Large intestine (tissue), 3 donors: ENCODE measurements around the gene CBR3. TPM values are rescaled to one million over a fixed set of nuclear protein-coding genes. Genes with fewer than 3 reads are reported as not detected.
A peak's percentile ranks its signal among the peaks of the same experiment; 100 is the strongest.

Experiments
- DNase-seq, 2 donors: peaks; one replicate each; pipeline versions ENCODE4 v3.0.0 to v3.0.0-alpha.2; 2013
- H3K27ac ChIP-seq: one replicate; pipeline ENCODE4 v1.5.1; 2013; ENCODE audit warnings: low read length
- H3K27me3 ChIP-seq: 2 replicates; pipeline ENCODE4 v1.6.1; 2013; ENCODE audit warnings: low read length; ENCODE audit not compliant: control insufficient read depth, insufficient read depth
- H3K36me3 ChIP-seq: 2 replicates; pipeline ENCODE4 v1.6.1; 2013; ENCODE audit warnings: low read length; ENCODE audit not compliant: control insufficient read depth, insufficient read depth
- H3K4me1 ChIP-seq: one replicate; pipeline ENCODE4 v1.6.1; 2013; ENCODE audit warnings: low read length; ENCODE audit not compliant: control insufficient read depth, insufficient read depth
- H3K4me3 ChIP-seq: one replicate; pipeline ENCODE4 v1.5.1; 2013; ENCODE audit warnings: low read length
- H3K9me3 ChIP-seq: one replicate; pipeline ENCODE4 v1.6.1; 2013; ENCODE audit warnings: mild to moderate bottlenecking, low read depth, low read length, moderate library complexity; ENCODE audit not compliant: control insufficient read depth
- WGBS: methylation state at CpG from one replicate; pipeline ENCODE4 v1.1.5; 2013; ENCODE audit warnings: low lambda C conversion rate; ENCODE audit not compliant: insufficient coverage; 5-methylcytosine and 5-hydroxymethylcytosine counted together
- polyA plus RNA-seq: library from polyadenylated mRNA; unstranded; fragments of 120-200 nt; gene quantifications from one replicate; pipeline ENCODE4 v1.2.1, GENCODE V29; 2013

Gene CBR3
- polyA plus RNA-seq, 1 donor = 2.4 TPM

- H3K27me3 ChIP-seq = no peaks in the 10 kb centered on the region
- H3K36me3 ChIP-seq = no peaks in the 10 kb centered on the region
- H3K4me3 ChIP-seq = no peak overlapping the region
- WGBS = 100% methylated on average over 1 of the region's 5 CpGs
- H3K27ac ChIP-seq = no peak overlapping the region
- DNase-seq = no peak
- peaks cover 2% of the 10 kb centered on the region for H3K4me1 ChIP-seq
- no peaks in the 10 kb centered on the region for H3K9me3 ChIP-seq
These were observed 46.1 kb downstream of the CBR3 start for GRCh38 chr21:36180963-36181362.

DNA sequence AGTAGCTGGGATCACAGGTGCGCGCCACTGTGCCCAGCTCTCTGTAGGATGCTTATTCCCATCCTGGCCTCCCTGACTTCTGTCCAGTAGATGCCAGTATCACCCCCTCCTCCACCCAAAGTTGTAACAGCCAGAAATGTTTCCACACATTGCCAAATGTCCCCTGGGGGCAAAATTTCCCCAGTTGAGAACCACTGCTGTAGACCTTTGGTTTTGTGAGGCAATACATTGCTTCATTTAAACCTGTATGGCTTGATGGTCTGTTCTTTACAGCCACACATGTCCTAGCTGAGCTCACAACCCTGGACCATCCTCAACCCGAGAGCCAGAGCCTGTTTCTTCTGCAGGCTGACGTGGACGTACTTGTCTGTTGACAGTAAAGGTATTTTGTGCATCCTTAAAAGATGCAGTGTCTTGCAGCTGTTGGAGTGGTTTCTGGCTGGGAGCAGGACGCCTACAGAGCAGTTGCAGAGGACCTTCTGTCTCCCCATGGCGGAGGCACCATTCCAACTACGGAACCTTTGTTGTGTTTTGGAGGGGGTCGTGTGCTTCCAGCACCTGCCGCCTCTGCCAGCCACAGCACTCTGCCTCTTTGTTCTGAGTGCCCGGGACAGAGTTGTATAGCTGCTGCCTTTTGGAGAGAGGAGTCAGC is 48.4 kb downstream of the CBR3 start:
- H3K4me1 ChIP-seq = peaks cover 6% of the 10 kb centered on the region
- 80% methylated on average over 1 of the region's 11 CpGs for WGBS
- no peak for DNase-seq

GRCh38 chr21:36184545-36184944 is 49.7 kb downstream of the CBR3 start:
- DNase-seq = no peak
- Histone ChIP-seq H3K27ac (no peak overlapping the region), H3K27me3 (no peaks in the 10 kb centered on the region), H3K9me3 (no peaks in the 10 kb centered on the region), H3K36me3 (no peaks in the 10 kb centered on the region), H3K4me3 (no peak overlapping the region), H3K4me1 (peaks cover 10% of the 10 kb centered on the region)
- no CpG with 5 or more reads among the region's 16 CpGs for WGBS

More for the DNA sequence above, 48.4 kb downstream of the CBR3 start:
- Histone ChIP-seq H3K27ac (no peak overlapping the region), H3K9me3 (no peaks in the 10 kb centered on the region), H3K36me3 (no peaks in the 10 kb centered on the region), H3K27me3 (no peaks in the 10 kb centered on the region), H3K4me3 (no peak overlapping the region)

- no peaks in the 10 kb centered on the region for H3K27me3 ChIP-seq
- DNase-seq = no peak
- H3K36me3 ChIP-seq = no peaks in the 10 kb centered on the region
- no peaks in the 10 kb centered on the region for H3K9me3 ChIP-seq
- 83% methylated on average over 1 of the region's 9 CpGs for WGBS
- no peak overlapping the region for H3K27ac ChIP-seq
- peaks cover 10% of the 10 kb centered on the region for H3K4me1 ChIP-seq
- H3K4me3 ChIP-seq = no peak overlapping the region
These were observed 50.6 kb downstream of the CBR3 start for GRCh38 chr21:36185523-36185922.

GRCh38 chr21:36186081-36186480 is 51.2 kb downstream of the CBR3 start:
- DNase-seq = no peak
- no peak overlapping the region for H3K27ac ChIP-seq
- no peaks in the 10 kb centered on the region for H3K9me3 ChIP-seq
- peaks cover 10% of the 10 kb centered on the region for H3K4me1 ChIP-seq
- no peaks in the 10 kb centered on the region for H3K36me3 ChIP-seq
- WGBS = no CpG with 5 or more reads among the region's 4 CpGs
- H3K4me3 ChIP-seq = no peak overlapping the region
- H3K27me3 ChIP-seq = no peaks in the 10 kb centered on the region

- Histone ChIP-seq H3K27ac (no peak overlapping the region), H3K4me1 (peaks cover 10% of the 10 kb centered on the region), H3K36me3 (no peaks in the 10 kb centered on the region), H3K4me3 (no peak overlapping the region), H3K27me3 (no peaks in the 10 kb centered on the region), H3K9me3 (no peaks in the 10 kb centered on the region)
- WGBS = no CpG with 5 or more reads among the region's 18 CpGs
- no peak for DNase-seq
These were observed 51.9 kb downstream of the CBR3 start for GRCh38 chr21:36186506-36187399.

DNA sequence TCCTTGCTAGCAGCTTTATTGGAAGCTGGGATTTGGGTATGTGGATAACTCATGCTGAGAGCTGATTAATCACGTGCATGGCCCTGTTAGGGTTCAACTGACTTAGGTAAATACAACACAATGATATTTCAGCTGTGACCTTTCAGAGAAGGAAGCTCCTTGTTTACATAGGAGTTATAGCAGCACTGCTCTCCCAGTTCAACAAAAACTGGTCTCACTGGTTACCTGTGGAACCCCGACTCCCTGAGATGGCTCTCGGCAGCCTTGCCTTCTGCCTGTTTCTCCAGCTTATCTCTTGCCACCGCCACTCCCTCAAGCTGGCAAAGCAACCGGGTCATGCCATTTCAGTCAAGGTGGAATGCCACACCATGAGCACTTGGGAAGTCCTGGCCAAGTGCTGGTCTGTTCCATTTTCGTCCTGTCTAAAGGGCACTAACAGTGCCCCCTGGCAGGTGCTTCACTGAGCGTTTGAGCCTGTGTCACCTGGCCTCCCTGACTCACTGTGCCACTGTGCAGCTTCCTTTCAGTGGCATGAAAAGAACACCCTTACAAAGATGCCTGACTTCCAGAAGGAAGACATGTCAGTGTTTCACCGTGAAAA is 53.3 kb downstream of the CBR3 start:
- Histone ChIP-seq H3K9me3 (no peaks in the 10 kb centered on the region), H3K4me3 (no peak overlapping the region), H3K27me3 (no peaks in the 10 kb centered on the region), H3K4me1 (peaks cover 10% of the 10 kb centered on the region), H3K27ac (peak overlapping the region; percentile 46), H3K36me3 (no peaks in the 10 kb centered on the region)
- DNase-seq = peak; percentile 33 to 68
- no CpG with 5 or more reads among the region's 8 CpGs for WGBS

DNA sequence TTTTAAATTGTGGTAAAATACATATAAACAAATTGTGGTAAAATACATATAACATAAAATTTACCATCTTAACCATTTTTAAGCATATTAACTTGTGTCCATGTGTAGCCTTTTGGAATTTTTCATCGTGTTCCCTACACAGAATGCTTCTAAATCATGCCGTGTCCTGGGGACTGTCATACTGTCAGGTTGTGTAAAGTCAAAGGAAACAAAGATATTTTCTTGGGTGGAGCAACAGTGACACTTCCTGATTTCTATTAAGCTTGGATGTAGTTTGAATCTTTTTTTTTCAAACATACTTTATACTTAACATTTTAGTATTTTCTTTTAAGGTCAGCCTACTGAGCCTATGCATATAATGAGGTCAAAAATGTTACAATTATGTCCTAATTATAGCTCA is 54.1 kb downstream of the CBR3 start:
- WGBS = no CpG with 5 or more reads among the region's 2 CpGs
- H3K36me3 ChIP-seq = no peaks in the 10 kb centered on the region
- H3K27me3 ChIP-seq = no peaks in the 10 kb centered on the region
- H3K27ac ChIP-seq = no peak overlapping the region
- peaks cover 10% of the 10 kb centered on the region for H3K4me1 ChIP-seq
- no peak overlapping the region for H3K4me3 ChIP-seq
- no peaks in the 10 kb centered on the region for H3K9me3 ChIP-seq
- no peak for DNase-seq

DNA sequence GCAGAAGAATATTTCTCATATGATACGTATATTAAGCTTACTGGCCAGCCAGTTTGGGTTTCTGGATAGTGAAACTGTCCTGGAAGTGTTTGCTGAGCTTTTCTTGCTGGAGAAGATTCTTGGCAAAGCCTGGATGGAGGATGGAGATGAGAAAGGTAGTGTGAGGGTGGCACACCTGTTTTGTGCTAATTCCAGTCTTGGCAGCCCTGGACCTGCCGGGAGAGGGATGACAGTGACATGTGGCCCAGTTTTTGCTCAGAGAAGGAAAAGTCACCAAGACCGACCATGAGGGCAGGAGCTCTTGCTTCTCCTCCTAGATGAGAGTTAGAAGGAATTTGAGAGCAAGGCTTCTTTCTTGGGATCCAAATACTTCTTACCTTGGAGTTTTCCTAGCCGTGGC is 55.9 kb downstream of the CBR3 start:
- Histone ChIP-seq H3K36me3 (no peaks in the 10 kb centered on the region), H3K4me1 (peaks cover 10% of the 10 kb centered on the region), H3K27ac (no peak overlapping the region), H3K4me3 (no peak overlapping the region), H3K9me3 (no peaks in the 10 kb centered on the region), H3K27me3 (no peaks in the 10 kb centered on the region)
- no peak for DNase-seq
- WGBS = no CpG with 5 or more reads among the region's 4 CpGs

DNA sequence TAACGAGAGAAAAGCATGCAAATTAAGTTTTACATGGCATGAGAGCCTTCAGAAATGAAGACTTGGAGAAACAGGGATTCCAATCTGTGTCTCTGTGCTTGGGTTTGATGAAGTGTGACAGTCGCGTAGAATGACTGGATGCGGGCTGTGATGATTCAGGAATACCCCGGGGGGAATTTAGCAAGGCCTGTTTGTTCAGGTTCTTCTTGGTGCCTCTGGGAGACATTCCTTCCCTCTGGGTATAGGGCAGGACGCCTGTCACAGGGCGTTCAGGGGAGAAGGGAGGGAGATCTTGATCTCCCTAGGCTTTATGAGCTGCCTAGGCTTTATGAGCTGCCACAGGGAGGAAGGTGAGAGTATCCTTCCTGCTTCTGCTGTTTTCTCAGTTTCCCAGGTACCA is 58.3 kb downstream of the CBR3 start:
- Histone ChIP-seq H3K27ac (no peak overlapping the region), H3K36me3 (no peaks in the 10 kb centered on the region), H3K27me3 (no peaks in the 10 kb centered on the region), H3K9me3 (no peaks in the 10 kb centered on the region), H3K4me1 (peaks cover 5% of the 10 kb centered on the region), H3K4me3 (no peak overlapping the region)
- no peak for DNase-seq
- WGBS = no CpG with 5 or more reads among the region's 7 CpGs
